Measurements from ENCODE around the gene PROZ. TPM values are rescaled to one million over a fixed set of nuclear protein-coding genes. Genes with fewer than 3 reads are reported as not detected.

Gene PROZ
- total RNA-seq, 1 experiment from 2014 or later: not detected

DNA sequence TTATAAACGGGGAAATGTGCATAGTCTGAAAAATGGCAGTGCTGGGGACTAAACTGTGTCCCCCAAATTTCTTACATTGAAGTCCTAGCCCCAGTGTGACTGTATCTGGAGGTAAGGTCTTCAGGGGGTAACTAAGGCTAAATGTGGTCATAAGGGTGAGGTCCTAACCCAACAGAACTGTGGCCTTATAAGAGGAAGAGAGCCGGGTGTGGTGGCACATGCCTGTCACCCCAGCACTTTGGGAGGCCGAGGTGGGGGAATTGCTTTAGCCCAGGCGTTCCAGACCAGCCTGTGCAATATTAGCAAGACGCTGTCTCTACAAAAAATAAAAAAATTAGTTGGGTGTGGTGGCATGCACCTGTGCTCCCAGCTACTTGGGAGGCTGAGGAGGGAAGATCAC is 17.8 kb downstream of the PROZ start:
- no peak for ATAC-seq
- BruUV-seq (replicated peaks): no TSS peak
- intact Hi-C loops (cut with micrococcal nuclease): no loop called here
- Histone ChIP-seq H4K20me1 (ENCODE audit: insufficient read depth) (no peaks in the 10 kb centered on the region), H3K9me3 (ENCODE audit: control insufficient read depth in 1 of 2, insufficient read depth in 1 of 2, low read depth in 1 of 2, low read length in 2 of 2) (no peaks in the 10 kb centered on the region), H3K36me3 (ENCODE audit: control insufficient read depth in 1 of 2, insufficient read depth in 2 of 2, low read length in 2 of 2) (peaks cover 42 to 53% of the 10 kb centered on the region in 2 experiments), H3K27ac (ENCODE audit: low read depth, low read length) (no peak overlapping the region), H3K4me1 (ENCODE audit: control insufficient read depth in 1 of 2, insufficient read depth in 2 of 2, low read length in 2 of 2) (no peaks in the 10 kb centered on the region; a peak in 1 of 4 replicates), H3K27me3 (ENCODE audit: insufficient read depth, low read length) (no peaks in the 10 kb centered on the region), H3K9me2 (ENCODE audit: insufficient read depth) (no peaks in the 10 kb centered on the region), H2AFZ (ENCODE audit: low read depth, low read length, poor library complexity, severe bottlenecking) (no peak overlapping the region), H3K79me2 (ENCODE audit: insufficient read depth, low read length) (no peaks in the 10 kb centered on the region), H3K4me2 (ENCODE audit: low read length) (no peak overlapping the region), H3K9ac (ENCODE audit: low read length) (no peak overlapping the region), H3K4me3 (replicated peaks in 1 of 2; ENCODE audit: low read depth in 1 of 2, low read length in 2 of 2) (no peak overlapping the region)
- ChIA-PET CTCF (no interaction called here), POLR2A (no interaction called here), RAD21 (ENCODE audit: low non-redundant PET in 1 of 2, low total read pairs in 2 of 2, uncharacterized antibody in 2 of 2, unreplicated experiment in 2 of 2) (no interaction called here)
- DNase-seq (ENCODE audit: low read depth, low spot score): no peak
- TF ChIP-seq JUND (IDR thresholded peaks at IDR 0.05) (no peak), SRF (IDR thresholded peaks at IDR 0.05; ENCODE audit: low read depth) (no peak), TCF7L2 (IDR thresholded peaks at IDR 0.05; ENCODE audit: borderline replicate concordance, extremely low read depth, insufficient read depth, insufficient read length) (no peak), CEBPB (IDR thresholded peaks at IDR 0.05; ENCODE audit: low read depth) (no peak), SIN3A (IDR thresholded peaks at IDR 0.05; ENCODE audit: low read depth) (no peak), ZFX (IDR thresholded peaks at IDR 0.05) (no peak), EZH2 (IDR thresholded peaks at IDR 0.05) (no peak), YY1 (IDR thresholded peaks at IDR 0.05; ENCODE audit: extremely low read depth, insufficient replicate concordance, low read depth, low read length) (no peak), EGR1 (IDR thresholded peaks at IDR 0.05; ENCODE audit: low read depth) (no peak), SP1 (IDR thresholded peaks at IDR 0.05; ENCODE audit: low read depth) (no peak), RAD21 (IDR thresholded peaks at IDR 0.05; ENCODE audit: low read depth) (no peak), CBX3 (IDR thresholded peaks at IDR 0.05; ENCODE audit: low read depth) (no peak)
- TF ChIP-seq, protein P1, sequence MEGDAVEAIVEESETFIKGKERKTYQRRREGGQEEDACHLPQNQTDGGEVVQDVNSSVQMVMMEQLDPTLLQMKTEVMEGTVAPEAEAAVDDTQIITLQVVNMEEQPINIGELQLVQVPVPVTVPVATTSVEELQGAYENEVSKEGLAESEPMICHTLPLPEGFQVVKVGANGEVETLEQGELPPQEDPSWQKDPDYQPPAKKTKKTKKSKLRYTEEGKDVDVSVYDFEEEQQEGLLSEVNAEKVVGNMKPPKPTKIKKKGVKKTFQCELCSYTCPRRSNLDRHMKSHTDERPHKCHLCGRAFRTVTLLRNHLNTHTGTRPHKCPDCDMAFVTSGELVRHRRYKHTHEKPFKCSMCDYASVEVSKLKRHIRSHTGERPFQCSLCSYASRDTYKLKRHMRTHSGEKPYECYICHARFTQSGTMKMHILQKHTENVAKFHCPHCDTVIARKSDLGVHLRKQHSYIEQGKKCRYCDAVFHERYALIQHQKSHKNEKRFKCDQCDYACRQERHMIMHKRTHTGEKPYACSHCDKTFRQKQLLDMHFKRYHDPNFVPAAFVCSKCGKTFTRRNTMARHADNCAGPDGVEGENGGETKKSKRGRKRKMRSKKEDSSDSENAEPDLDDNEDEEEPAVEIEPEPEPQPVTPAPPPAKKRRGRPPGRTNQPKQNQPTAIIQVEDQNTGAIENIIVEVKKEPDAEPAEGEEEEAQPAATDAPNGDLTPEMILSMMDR (IDR thresholded peaks at IDR 0.05 in 2 of 3, conservative IDR thresholded peaks at IDR 0.05 in 1 of 3; ENCODE audit: borderline replicate concordance in 1 of 3, insufficient read depth in 1 of 3, low read depth in 2 of 3, low read length in 2 of 3): no peak
- TF ChIP-seq, protein P2, sequence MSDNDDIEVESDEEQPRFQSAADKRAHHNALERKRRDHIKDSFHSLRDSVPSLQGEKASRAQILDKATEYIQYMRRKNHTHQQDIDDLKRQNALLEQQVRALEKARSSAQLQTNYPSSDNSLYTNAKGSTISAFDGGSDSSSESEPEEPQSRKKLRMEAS (IDR thresholded peaks at IDR 0.05): no peak

Data from HCT116 (cell line).